Fibroblast of villous mesenchyme (primary cell): ENCODE results near the gene LSM7. TPM values are rescaled to one million over a fixed set of nuclear protein-coding genes. Genes with fewer than 3 reads are reported as not detected.

ENCODE experiments used
- DNase-seq: peaks from one replicate; pipeline ENCODE4 v3.0.0-alpha.2; 2010; ENCODE audit warnings: low read depth
- H3K4me3 ChIP-seq: 2 replicates; pipeline ENCODE4 v1.5.1; 2011; ENCODE audit warnings: low read depth, mild to moderate bottlenecking, low read length
- total RNA-seq: library from RNA; depleted of rRNA; stranded (reverse); fragments of >200 nt; gene quantifications from 2 replicates; pipeline ENCODE4 v1.2.3, GENCODE V29; 2012
- TF ChIP-seq, protein P1 (sequence below): IDR thresholded peaks from 2 replicates; pipeline ENCODE4 v1.5.1; 2012; ENCODE audit warnings: low read depth, mild to moderate bottlenecking, low read length; ENCODE audit not compliant: insufficient read depth

The LSM7 gene
- total RNA-seq, 1 donor: 78.2 TPM

DNA sequence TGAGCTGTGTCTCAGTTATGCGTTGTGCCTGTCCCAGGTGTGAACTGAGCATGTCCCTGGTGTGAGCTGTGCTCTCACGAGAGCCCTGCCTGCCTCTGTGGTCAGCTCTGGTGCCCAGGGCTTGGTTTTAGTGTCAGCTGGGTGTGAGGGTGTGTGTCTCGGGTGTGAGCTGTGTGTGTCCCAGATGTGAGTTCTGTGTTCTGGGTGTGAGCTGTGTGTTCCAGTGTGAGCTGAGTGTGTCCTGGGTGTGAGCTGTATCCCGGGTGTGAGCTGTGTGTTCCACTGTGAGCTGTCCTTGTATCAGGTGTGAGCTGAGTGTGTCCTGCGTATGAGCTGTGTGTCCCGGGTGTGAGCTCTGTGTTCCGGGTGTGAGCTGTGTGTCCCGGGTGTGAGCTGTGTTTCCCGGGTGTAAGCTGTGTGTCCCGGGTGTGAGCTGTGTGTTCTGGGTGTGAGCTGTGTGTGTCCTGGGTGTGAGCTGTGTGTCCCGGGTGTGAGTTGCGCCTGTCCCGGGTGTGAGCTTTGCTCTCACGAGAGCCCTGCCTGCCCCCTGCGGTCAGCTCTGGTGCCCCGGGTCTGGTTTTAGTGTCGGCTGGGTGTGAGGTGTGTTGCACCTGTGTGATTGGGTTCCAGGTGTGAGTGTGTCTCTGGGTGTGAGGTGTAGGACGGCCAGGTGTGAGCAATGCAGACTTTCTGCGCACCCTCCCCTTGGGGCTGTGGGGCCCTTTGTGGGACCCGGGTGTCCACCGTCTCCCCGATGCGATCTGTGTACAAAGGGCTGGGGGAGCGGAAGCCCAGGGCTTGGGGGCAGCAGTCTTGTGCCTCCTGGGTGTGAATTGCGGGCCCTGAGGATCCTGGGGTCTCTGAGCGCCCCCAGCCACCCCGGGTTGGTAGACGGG is 39.3 kb downstream of the LSM7 start:
- TF ChIP-seq, protein P1, sequence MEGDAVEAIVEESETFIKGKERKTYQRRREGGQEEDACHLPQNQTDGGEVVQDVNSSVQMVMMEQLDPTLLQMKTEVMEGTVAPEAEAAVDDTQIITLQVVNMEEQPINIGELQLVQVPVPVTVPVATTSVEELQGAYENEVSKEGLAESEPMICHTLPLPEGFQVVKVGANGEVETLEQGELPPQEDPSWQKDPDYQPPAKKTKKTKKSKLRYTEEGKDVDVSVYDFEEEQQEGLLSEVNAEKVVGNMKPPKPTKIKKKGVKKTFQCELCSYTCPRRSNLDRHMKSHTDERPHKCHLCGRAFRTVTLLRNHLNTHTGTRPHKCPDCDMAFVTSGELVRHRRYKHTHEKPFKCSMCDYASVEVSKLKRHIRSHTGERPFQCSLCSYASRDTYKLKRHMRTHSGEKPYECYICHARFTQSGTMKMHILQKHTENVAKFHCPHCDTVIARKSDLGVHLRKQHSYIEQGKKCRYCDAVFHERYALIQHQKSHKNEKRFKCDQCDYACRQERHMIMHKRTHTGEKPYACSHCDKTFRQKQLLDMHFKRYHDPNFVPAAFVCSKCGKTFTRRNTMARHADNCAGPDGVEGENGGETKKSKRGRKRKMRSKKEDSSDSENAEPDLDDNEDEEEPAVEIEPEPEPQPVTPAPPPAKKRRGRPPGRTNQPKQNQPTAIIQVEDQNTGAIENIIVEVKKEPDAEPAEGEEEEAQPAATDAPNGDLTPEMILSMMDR: no peak
- no peak for DNase-seq
- H3K4me3 ChIP-seq: no peak overlapping the region

- H3K4me3 ChIP-seq: no peak overlapping the region
- DNase-seq: no peak
- TF ChIP-seq, protein P1: no peak
Observed at GRCh38 chr19:2288338-2288817, 40.0 kb downstream of the LSM7 start.

DNA sequence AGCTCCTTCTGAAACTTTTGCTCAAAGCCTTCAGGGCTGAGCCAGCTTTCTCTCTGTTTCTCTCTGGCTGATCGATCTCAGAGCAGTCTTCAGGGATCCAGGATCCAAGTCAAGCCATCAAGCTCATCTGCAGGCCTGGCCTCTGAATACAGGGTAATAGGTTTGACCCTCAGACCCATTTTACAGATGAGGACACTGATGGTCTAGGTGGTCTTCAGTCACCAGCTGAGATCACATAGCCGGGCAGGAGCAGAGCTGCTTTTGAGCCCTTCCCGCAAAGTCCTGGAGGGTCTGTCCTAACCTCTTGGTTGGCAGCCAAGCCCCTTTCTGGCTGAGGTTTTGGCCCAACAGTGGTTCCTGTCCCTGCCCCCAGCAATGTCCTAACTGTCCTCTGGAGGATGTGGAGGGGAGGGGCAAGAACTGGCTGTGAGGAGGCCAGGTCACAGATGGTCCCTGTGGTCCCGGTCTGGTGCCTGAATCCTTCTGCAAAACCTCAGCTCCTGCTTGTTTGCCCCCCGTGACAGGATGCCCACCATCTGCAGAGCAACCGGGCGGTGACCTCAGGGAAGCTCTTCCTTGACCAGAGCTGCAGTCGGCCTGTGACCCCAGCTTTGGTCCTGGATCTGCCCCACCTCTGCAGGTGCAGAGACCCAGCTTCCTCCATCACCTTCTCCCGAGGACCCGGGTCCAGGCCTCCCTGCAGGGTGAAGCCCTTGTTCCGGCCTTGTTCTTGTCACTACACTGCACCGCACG is 40.6 kb downstream of the LSM7 start:
- H3K4me3 ChIP-seq: no peak overlapping the region
- TF ChIP-seq, protein P1: no peak
- DNase-seq: no peak

- TF ChIP-seq, protein P1: no peak
- no peak overlapping the region for H3K4me3 ChIP-seq
- DNase-seq: no peak
Observed at GRCh38 chr19:2286402-2287140, 41.8 kb downstream of the LSM7 start.

DNA sequence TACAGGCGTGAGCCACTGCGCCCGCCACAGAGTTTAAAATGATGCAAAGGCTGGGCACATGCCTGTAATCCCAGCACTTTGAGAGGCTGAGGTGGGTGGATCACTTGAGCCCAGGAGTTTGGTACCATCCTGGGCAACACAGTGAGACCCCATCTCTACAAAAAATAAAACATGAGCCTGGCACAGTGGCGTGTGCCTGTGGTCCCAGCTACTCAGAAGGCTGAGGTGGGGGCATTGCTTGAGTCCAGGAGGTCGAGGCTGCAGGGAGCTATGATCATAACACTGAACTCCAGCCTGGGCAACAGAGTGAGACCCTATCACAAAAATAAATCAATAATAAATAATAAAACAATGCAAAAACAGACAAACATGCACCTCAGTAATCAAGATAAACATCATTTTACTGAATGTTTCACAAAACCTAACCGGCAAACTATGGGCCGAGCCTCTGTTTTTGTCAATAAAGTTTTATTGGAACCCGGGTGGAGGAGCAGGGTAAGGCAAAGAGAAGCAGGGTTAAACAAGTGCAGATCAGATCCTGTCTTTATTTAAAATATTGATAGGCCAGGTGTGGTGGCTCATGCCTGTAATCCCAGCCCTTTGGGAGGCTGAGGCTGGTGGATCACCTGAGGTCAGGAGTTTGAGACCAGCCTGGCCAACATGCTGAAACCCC is 44.4 kb downstream of the LSM7 start:
- H3K4me3 ChIP-seq: no peak overlapping the region
- TF ChIP-seq, protein P1: no peak
- DNase-seq: no peak

DNA sequence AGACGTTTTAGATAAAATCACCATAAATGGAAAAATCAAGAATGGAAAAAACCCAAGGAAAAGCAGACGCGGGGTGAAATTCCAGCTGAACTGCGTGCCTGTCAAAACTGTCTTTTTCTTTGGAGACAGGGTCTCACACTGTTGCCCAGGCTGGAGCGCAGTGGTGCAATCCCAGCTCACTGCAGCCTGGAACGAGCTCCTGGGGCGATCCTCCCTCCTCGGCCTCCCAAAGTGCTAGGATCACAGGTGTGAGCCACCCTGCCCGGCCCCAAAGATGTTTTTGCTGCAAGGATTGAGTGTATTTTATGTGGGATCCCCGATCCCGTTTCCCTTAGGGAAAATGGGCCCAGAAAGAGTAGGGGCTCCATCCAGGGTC is 45.5 kb downstream of the LSM7 start:
- no peak for DNase-seq
- TF ChIP-seq, protein P1: no peak
- no peak overlapping the region for H3K4me3 ChIP-seq
